CD4-positive, alpha-beta T cell treated with Interleukin-10 for 1 hour (primary cell): ENCODE measurements around the gene TUBGCP2.
"Not testable (repeated sequence)": the region's sequence is repeated elsewhere in the genome, so short reads cannot be mapped to it uniquely, and the experiment has no call there.

Experiments used
- DNase-seq: peaks from one replicate; pipeline ENCODE4 v3.0.0-alpha.2; 2020

TUBGCP2 gene

GRCh38 chr10:133242611-133243356 is 65.9 kb downstream of the TUBGCP2 start:
- DNase-seq = no peak

- DNase-seq = no peak
These were observed 67.0 kb downstream of the TUBGCP2 start for GRCh38 chr10:133241501-133242205.

GRCh38 chr10:133239990-133240389 is 68.7 kb downstream of the TUBGCP2 start:
- DNase-seq = no peak

GRCh38 chr10:133238466-133238804 is 70.2 kb downstream of the TUBGCP2 start:
- no peak for DNase-seq

- no peak for DNase-seq
These were observed 70.8 kb downstream of the TUBGCP2 start, which contains the start of gene VENTX for GRCh38 chr10:133237588-133238465. VENTX (plus strand) TSS chr10:133237855; CDS start chr10:133237915, 60 bp downstream.

- DNase-seq = no peak
These were observed 71.5 kb downstream of the TUBGCP2 start for GRCh38 chr10:133237241-133237587.

GRCh38 chr10:133236401-133237240 is 72.1 kb downstream of the TUBGCP2 start:
- DNase-seq = no peak

- no peak for DNase-seq
These were observed 72.7 kb downstream of the TUBGCP2 start for GRCh38 chr10:133235932-133236331.

GRCh38 chr10:133235265-133235855 is 73.3 kb downstream of the TUBGCP2 start:
- DNase-seq = no peak

GRCh38 chr10:133234796-133235195 is 73.9 kb downstream of the TUBGCP2 start:
- not testable (repeated sequence) for DNase-seq

GRCh38 chr10:133231946-133232574 is 76.6 kb downstream of the TUBGCP2 start:
- no peak for DNase-seq

GRCh38 chr10:133231244-133231945 is 77.3 kb downstream of the TUBGCP2 start:
- no peak for DNase-seq

GRCh38 chr10:133230387-133231195 is 78.1 kb downstream of the TUBGCP2 start:
- DNase-seq = no peak

- no peak for DNase-seq
These were observed 78.7 kb downstream of the TUBGCP2 start, which contains the start of gene UTF1 for GRCh38 chr10:133230044-133230361. UTF1 (plus strand) TSS chr10:133230217; CDS start chr10:133230289, 72 bp downstream.

- no peak for DNase-seq
These were observed 79.2 kb downstream of the TUBGCP2 start for GRCh38 chr10:133229265-133230043.
